HEK293 (cell line): Measurements from ENCODE around the gene DHRS4.

Experiments used
- GLIS1 ChIP-seq: fragments of 450-650 bp; formaldehyde crosslinking; IDR thresholded peaks from 2 replicates; pipeline ENCODE4 v1.5.1; 2016; ENCODE audit warnings: missing biosample characterization, missing genetic modification characterization
- KLF10 ChIP-seq: fragments of 450-650 bp; IDR thresholded peaks from 2 replicates; pipeline ENCODE4 v1.5.1; 2018; ENCODE audit warnings: missing biosample characterization, mild to moderate bottlenecking, missing genetic modification characterization
- KLF8 ChIP-seq: fragments of 450-650 bp; formaldehyde crosslinking; IDR thresholded peaks from 2 replicates; pipeline ENCODE4 v1.5.1; 2016; ENCODE audit warnings: missing biosample characterization, missing genetic modification characterization
- MYNN ChIP-seq: fragments of 450-650 bp; formaldehyde crosslinking; IDR thresholded peaks from 2 replicates; pipeline ENCODE4 v1.5.1; 2016; ENCODE audit warnings: missing biosample characterization, missing genetic modification characterization, borderline replicate concordance
- SALL2 ChIP-seq: fragments of 450-650 bp; formaldehyde crosslinking; IDR thresholded peaks from 2 replicates; pipeline ENCODE4 v1.5.0; 2017; ENCODE audit warnings: missing biosample characterization, mild to moderate bottlenecking, missing genetic modification characterization, borderline replicate concordance
- SETDB1 ChIP-seq: IDR thresholded peaks from one replicate; pipeline ENCODE4 v1.6.1; 2017; ENCODE audit warnings: mild to moderate bottlenecking, low read length, moderate library complexity, mixed read lengths; ENCODE audit not compliant: insufficient read length
- SP7 ChIP-seq: fragments of 450-650 bp; formaldehyde crosslinking; IDR thresholded peaks from 2 replicates; pipeline ENCODE4 v1.5.1; 2016; ENCODE audit warnings: missing biosample characterization, missing genetic modification characterization
- ZBTB20 ChIP-seq: fragments of 450-650 bp; formaldehyde crosslinking; IDR thresholded peaks from 2 replicates; pipeline ENCODE4 v1.5.1; 2016; ENCODE audit warnings: missing biosample characterization, missing genetic modification characterization
- ZBTB26 ChIP-seq: fragments of 450-650 bp; formaldehyde crosslinking; optimal IDR thresholded peaks from 2 replicates; pipeline ENCODE3; 2016; ENCODE audit warnings: missing biosample characterization, mild to moderate bottlenecking, missing genetic modification characterization
- ZBTB6 ChIP-seq: fragments of 450-650 bp; formaldehyde crosslinking; IDR thresholded peaks from 2 replicates; pipeline ENCODE4 v1.5.1; 2017; ENCODE audit warnings: missing biosample characterization, missing genetic modification characterization
- ZNF148 ChIP-seq: fragments of 450-650 bp; formaldehyde crosslinking; IDR thresholded peaks from 2 replicates; pipeline ENCODE4 v1.5.0; 2017; ENCODE audit warnings: missing biosample characterization, missing genetic modification characterization, borderline replicate concordance
- ZNF155 ChIP-seq: fragments of 450-650 bp; formaldehyde crosslinking; IDR thresholded peaks from 2 replicates; pipeline ENCODE4 v1.5.1; 2016; ENCODE audit warnings: missing biosample characterization, missing genetic modification characterization
- ZNF23 ChIP-seq: fragments of 450-650 bp; formaldehyde crosslinking; IDR thresholded peaks from 2 replicates; pipeline ENCODE4 v1.5.1; 2016; ENCODE audit warnings: missing biosample characterization, missing genetic modification characterization, borderline replicate concordance
- ZNF266 ChIP-seq: fragments of 450-650 bp; formaldehyde crosslinking; IDR thresholded peaks from 2 replicates; pipeline ENCODE4 v1.5.1; 2016; ENCODE audit warnings: missing biosample characterization, missing genetic modification characterization, low read depth
- ZNF280C ChIP-seq: fragments of 450-650 bp; formaldehyde crosslinking; IDR thresholded peaks from 2 replicates; pipeline ENCODE4 v1.5.1; 2016; ENCODE audit warnings: missing biosample characterization, missing genetic modification characterization
- ZNF302 ChIP-seq: fragments of 450-650 bp; formaldehyde crosslinking; IDR thresholded peaks from 2 replicates; pipeline ENCODE4 v1.5.1; 2016; ENCODE audit warnings: missing biosample characterization, missing genetic modification characterization, low read depth
- ZNF394 ChIP-seq: fragments of 450-650 bp; formaldehyde crosslinking; IDR thresholded peaks from 2 replicates; pipeline ENCODE4 v1.5.1; 2016; ENCODE audit warnings: missing biosample characterization, missing genetic modification characterization, mild to moderate bottlenecking, moderate library complexity, borderline replicate concordance
- ZNF530 ChIP-seq: fragments of 450-650 bp; formaldehyde crosslinking; IDR thresholded peaks from 2 replicates; pipeline ENCODE4 v1.5.1; 2016; ENCODE audit warnings: low read depth, missing biosample characterization, missing genetic modification characterization
- ZNF549 ChIP-seq: fragments of 450-650 bp; IDR thresholded peaks from 2 replicates; pipeline ENCODE4 v1.5.1; 2018; ENCODE audit warnings: missing biosample characterization, missing genetic modification characterization, mild to moderate bottlenecking, inconsistent platforms, moderate library complexity
- ZNF658 ChIP-seq: fragments of 450-650 bp; formaldehyde crosslinking; IDR thresholded peaks from 2 replicates; pipeline ENCODE4; 2016; ENCODE audit warnings: missing biosample characterization, missing genetic modification characterization
- ZSCAN30 ChIP-seq: fragments of 450-650 bp; IDR thresholded peaks from 2 replicates; pipeline ENCODE4 v1.5.1; 2018; ENCODE audit warnings: missing biosample characterization, mild to moderate bottlenecking, missing genetic modification characterization, moderate library complexity
- TF ChIP-seq, protein P1 (sequence below): fragments of 450-650 bp; formaldehyde crosslinking; IDR thresholded peaks from 2 replicates; pipeline ENCODE4 v1.5.1; 2016; ENCODE audit warnings: missing biosample characterization, missing genetic modification characterization
- TF ChIP-seq, protein P2 (sequence below): fragments of 450-650 bp; formaldehyde crosslinking; conservative IDR thresholded peaks from 2 replicates; pipeline ENCODE4 v1.5.1; 2016; ENCODE audit warnings: low read depth, missing biosample characterization, missing genetic modification characterization

The DHRS4 gene

GRCh38 chr14:23953464-23954278 is at the start of gene DHRS4 (continued):
- TF ChIP-seq, protein P1, sequence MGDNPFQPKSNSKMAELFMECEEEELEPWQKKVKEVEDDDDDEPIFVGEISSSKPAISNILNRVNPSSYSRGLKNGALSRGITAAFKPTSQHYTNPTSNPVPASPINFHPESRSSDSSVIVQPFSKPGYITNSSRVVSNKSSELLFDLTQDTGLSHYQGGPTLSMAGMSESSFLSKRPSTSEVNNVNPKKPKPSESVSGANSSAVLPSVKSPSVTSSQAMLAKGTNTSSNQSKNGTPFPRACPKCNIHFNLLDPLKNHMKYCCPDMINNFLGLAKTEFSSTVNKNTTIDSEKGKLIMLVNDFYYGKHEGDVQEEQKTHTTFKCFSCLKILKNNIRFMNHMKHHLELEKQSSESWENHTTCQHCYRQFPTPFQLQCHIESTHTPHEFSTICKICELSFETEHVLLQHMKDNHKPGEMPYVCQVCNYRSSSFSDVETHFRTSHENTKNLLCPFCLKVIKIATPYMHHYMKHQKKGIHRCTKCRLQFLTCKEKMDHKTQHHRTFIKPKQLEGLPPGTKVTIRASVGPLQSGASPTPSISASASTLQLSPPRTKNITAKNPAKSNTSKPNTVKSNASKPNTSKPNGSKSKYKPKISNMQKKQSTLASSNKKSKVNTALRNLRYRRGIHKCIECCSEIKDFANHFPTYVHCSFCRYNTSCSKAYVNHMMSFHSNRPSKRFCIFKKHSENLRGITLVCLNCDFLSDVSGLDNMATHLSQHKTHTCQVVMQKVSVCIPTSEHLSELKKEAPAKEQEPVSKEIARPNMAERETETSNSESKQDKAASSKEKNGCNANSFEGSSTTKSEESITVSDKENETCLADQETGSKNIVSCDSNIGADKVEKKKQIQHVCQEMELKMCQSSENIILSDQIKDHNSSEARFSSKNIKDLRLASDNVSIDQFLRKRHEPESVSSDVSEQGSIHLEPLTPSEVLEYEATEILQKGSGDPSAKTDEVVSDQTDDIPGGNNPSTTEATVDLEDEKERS (tag by site-specific recombination) = no peak
- TF ChIP-seq ZNF394 (tag by site-specific recombination) (peak; percentile 65; the same call in 1 of the 2 replicates), ZNF148 (tag by site-specific recombination) (no peak), ZSCAN30 (no peak; the same call in 1 of the 2 replicates), MYNN (tag by site-specific recombination) (0 out of 2 replicates have a peak, but pooled peaks have one; percentile 34), SETDB1 (no peak), ZNF266 (tag by site-specific recombination) (no peak), ZNF549 (tag by site-specific recombination) (no peak), ZBTB6 (tag by site-specific recombination) (no peak), ZNF658 (tag by site-specific recombination) (no peak), KLF8 (tag by site-specific recombination) (peak; percentile 73), ZNF155 (tag by site-specific recombination) (no peak), ZNF302 (no peak), ZBTB20 (tag by site-specific recombination) (peak; percentile 87), GLIS1 (tag by site-specific recombination) (0 out of 2 replicates have a peak, but pooled peaks have one; percentile 33), ZNF23 (tag by site-specific recombination) (no peak), ZNF280C (no peak), SP7 (tag by site-specific recombination) (peak; percentile 76; the same call in 1 of the 2 replicates), KLF10 (tag by site-specific recombination) (no peak), SALL2 (tag by site-specific recombination) (no peak), ZBTB26 (tag by site-specific recombination) (peak; percentile 31), ZNF530 (tag by site-specific recombination) (no peak)
- TF ChIP-seq, protein P2, sequence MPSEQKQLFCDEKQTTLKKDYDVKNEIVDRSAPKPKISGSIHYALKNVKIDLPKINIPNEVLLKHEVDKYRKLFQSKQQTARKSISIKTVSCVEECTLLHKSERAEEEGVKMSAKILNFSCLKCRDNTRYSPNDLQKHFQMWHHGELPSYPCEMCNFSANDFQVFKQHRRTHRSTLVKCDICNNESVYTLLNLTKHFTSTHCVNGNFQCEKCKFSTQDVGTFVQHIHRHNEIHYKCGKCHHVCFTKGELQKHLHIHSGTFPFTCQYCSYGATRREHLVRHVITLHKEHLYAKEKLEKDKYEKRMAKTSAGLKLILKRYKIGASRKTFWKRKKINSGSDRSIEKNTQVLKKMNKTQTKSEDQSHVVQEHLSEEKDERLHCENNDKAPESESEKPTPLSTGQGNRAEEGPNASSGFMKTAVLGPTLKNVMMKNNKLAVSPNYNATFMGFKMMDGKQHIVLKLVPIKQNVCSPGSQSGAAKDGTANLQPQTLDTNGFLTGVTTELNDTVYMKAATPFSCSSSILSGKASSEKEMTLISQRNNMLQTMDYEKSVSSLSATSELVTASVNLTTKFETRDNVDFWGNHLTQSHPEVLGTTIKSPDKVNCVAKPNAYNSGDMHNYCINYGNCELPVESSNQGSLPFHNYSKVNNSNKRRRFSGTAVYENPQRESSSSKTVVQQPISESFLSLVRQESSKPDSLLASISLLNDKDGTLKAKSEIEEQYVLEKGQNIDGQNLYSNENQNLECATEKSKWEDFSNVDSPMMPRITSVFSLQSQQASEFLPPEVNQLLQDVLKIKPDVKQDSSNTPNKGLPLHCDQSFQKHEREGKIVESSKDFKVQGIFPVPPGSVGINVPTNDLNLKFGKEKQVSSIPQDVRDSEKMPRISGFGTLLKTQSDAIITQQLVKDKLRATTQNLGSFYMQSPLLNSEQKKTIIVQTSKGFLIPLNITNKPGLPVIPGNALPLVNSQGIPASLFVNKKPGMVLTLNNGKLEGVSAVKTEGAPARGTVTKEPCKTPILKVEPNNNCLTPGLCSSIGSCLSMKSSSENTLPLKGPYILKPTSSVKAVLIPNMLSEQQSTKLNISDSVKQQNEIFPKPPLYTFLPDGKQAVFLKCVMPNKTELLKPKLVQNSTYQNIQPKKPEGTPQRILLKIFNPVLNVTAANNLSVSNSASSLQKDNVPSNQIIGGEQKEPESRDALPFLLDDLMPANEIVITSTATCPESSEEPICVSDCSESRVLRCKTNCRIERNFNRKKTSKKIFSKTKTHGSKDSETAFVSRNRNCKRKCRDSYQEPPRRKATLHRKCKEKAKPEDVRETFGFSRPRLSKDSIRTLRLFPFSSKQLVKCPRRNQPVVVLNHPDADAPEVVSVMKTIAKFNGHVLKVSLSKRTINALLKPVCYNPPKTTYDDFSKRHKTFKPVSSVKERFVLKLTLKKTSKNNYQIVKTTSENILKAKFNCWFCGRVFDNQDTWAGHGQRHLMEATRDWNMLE (tag by site-specific recombination) = no peak; the same call in 1 of the 2 replicates
